Osteoblast (primary cell): ENCODE measurements around the gene SLC25A6. TPM values are rescaled to one million over a fixed set of nuclear protein-coding genes. Genes with fewer than 3 reads are reported as not detected.

Experiments
- DNase-seq: peaks from one replicate; pipeline ENCODE4 v3.0.0; 2011; ENCODE audit warnings: low spot score, mixed read lengths; ENCODE audit not compliant: insufficient read length; ENCODE audit errors: missing footprints
- H2AFZ ChIP-seq: 2 replicates; pipeline ENCODE4 v1.6.0; 2011; ENCODE audit warnings: mild to moderate bottlenecking, low read length
- H3K27ac ChIP-seq: 2 replicates; pipeline ENCODE4 v1.5.1; 2011; ENCODE audit warnings: mild to moderate bottlenecking, low read depth, low read length, moderate library complexity
- H3K27me3 ChIP-seq: 2 replicates; pipeline ENCODE4 v1.6.0; 2012; ENCODE audit warnings: mild to moderate bottlenecking, control low read depth, inconsistent platforms, low read length, moderate library complexity; ENCODE audit not compliant: insufficient read depth
- H3K36me3 ChIP-seq: 2 replicates; pipeline ENCODE4 v1.5.1; 2011; ENCODE audit warnings: mild to moderate bottlenecking, low read length, control low read depth, moderate library complexity; ENCODE audit not compliant: insufficient read depth
- H3K4me1 ChIP-seq: 2 replicates; pipeline ENCODE4 v1.5.1; 2011; ENCODE audit warnings: mild to moderate bottlenecking, low read length, control low read depth, moderate library complexity; ENCODE audit not compliant: insufficient read depth
- H3K4me2 ChIP-seq: 2 replicates; pipeline ENCODE4 v1.6.0; 2011; ENCODE audit warnings: mild to moderate bottlenecking, low read length; ENCODE audit not compliant: insufficient read depth
- H3K4me3 ChIP-seq: fragments of 200-600 bp; sonication (generic); 3 replicates; pipeline ENCODE4 v1.5.1; 2012; ENCODE audit warnings: mild to moderate bottlenecking, low read length, inconsistent platforms; ENCODE audit not compliant: insufficient read depth
- H3K79me2 ChIP-seq: 2 replicates; pipeline ENCODE4 v1.6.0; 2012; ENCODE audit warnings: mild to moderate bottlenecking, low read length, control low read depth, inconsistent platforms; ENCODE audit not compliant: insufficient read depth
- H3K9me3 ChIP-seq: 2 replicates; pipeline ENCODE4 v1.5.1; 2011; ENCODE audit warnings: low read depth, low read length, control low read depth
- H4K20me1 ChIP-seq: 2 replicates; pipeline ENCODE4 v1.6.0; 2012; ENCODE audit warnings: mild to moderate bottlenecking, low read length, control low read depth; ENCODE audit not compliant: insufficient read depth
- total RNA-seq: library from RNA; depleted of rRNA; stranded (reverse); fragments of >200 nt; gene quantifications from 2 replicates; pipeline ENCODE4 v1.2.3, GENCODE V29; 2012
- TF ChIP-seq, protein P1 (sequence below): IDR thresholded peaks from 2 replicates; pipeline ENCODE4 v1.5.1; 2011; ENCODE audit warnings: mild to moderate bottlenecking, low read depth, low read length, moderate library complexity; ENCODE audit errors: extremely low read depth

The SLC25A6 gene
- total RNA-seq, 1 donor: 203 TPM

- H3K79me2 ChIP-seq: peaks cover 13% of the 10 kb centered on the region
Observed at GRCh38 chrX:1398431-1399340, 6.8 kb upstream of the SLC25A6 start.

GRCh38 chrX:1397441-1398270 lies 5.7 kb upstream of the SLC25A6 start:
- peaks cover 6% of the 10 kb centered on the region for H3K36me3 ChIP-seq
- H4K20me1 ChIP-seq: peaks cover 15% of the 10 kb centered on the region
- no peak overlapping the region for H3K27ac ChIP-seq
- peaks cover 16% of the 10 kb centered on the region for H3K79me2 ChIP-seq
- no peak overlapping the region for H3K4me2 ChIP-seq
- no peaks in the 10 kb centered on the region for H3K27me3 ChIP-seq
- H3K4me3 ChIP-seq: no peak overlapping the region
- TF ChIP-seq, protein P1, sequence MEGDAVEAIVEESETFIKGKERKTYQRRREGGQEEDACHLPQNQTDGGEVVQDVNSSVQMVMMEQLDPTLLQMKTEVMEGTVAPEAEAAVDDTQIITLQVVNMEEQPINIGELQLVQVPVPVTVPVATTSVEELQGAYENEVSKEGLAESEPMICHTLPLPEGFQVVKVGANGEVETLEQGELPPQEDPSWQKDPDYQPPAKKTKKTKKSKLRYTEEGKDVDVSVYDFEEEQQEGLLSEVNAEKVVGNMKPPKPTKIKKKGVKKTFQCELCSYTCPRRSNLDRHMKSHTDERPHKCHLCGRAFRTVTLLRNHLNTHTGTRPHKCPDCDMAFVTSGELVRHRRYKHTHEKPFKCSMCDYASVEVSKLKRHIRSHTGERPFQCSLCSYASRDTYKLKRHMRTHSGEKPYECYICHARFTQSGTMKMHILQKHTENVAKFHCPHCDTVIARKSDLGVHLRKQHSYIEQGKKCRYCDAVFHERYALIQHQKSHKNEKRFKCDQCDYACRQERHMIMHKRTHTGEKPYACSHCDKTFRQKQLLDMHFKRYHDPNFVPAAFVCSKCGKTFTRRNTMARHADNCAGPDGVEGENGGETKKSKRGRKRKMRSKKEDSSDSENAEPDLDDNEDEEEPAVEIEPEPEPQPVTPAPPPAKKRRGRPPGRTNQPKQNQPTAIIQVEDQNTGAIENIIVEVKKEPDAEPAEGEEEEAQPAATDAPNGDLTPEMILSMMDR: no peak
- H3K4me1 ChIP-seq: peaks cover 25% of the 10 kb centered on the region
- no peak for DNase-seq
- no peak overlapping the region for H2AFZ ChIP-seq
- no peaks in the 10 kb centered on the region for H3K9me3 ChIP-seq

More at GRCh38 chrX:1398431-1399340, 6.8 kb upstream of the SLC25A6 start:
- no peak overlapping the region for H3K27ac ChIP-seq
- no peak overlapping the region for H3K4me2 ChIP-seq
- H3K27me3 ChIP-seq: no peaks in the 10 kb centered on the region
- peaks cover 15% of the 10 kb centered on the region for H3K36me3 ChIP-seq
- peaks cover 20% of the 10 kb centered on the region for H4K20me1 ChIP-seq
- peaks cover 18% of the 10 kb centered on the region for H3K4me1 ChIP-seq
- H3K4me3 ChIP-seq: no peak overlapping the region
- peak; percentile 48 for DNase-seq
- TF ChIP-seq, protein P1: no peak
- H3K9me3 ChIP-seq: no peaks in the 10 kb centered on the region
- H2AFZ ChIP-seq: no peak overlapping the region

DNA sequence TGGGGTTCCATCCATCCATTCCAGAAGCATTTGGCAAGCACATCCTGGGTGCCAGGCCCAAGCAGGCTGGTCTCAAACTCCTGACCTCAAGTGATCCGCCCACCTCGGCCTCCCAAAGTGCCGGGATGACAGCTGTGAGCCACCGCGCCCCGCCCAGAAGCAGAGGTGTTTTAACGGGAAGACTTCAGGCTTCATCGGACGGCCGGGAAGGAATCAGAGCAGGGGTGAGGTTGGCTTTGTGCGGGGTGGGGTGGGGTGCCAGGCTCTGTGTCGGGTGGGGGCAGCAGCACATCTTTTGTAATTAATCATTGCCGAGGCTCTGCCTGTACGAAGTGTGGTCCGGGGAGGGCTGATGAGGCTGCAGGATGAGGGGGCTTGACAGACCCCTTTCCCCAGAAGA lies 5.1 kb upstream of the SLC25A6 start:
- Histone ChIP-seq H3K27ac (no peak overlapping the region), H3K4me2 (no peak overlapping the region), H3K4me3 (no peak overlapping the region), H3K27me3 (no peaks in the 10 kb centered on the region), H3K4me1 (peaks cover 25% of the 10 kb centered on the region), H3K9me3 (no peaks in the 10 kb centered on the region), H2AFZ (no peak overlapping the region), H4K20me1 (peaks cover 15% of the 10 kb centered on the region), H3K79me2 (peaks cover 16% of the 10 kb centered on the region), H3K36me3 (peaks cover 6% of the 10 kb centered on the region)
- TF ChIP-seq, protein P1: no peak
- DNase-seq: no peak
